PC-9 (cell line): ENCODE data around the gene TTC17.

Experiments used
- EZH2 ChIP-seq: fragments of 200-600 bp; sonication (generic); IDR thresholded peaks from 2 replicates; pipeline ENCODE4 v1.8.0; 2017; ENCODE audit warnings: antibody characterized with exemption, low read depth
- TF ChIP-seq, protein P1 (sequence below): fragments of 200-600 bp; sonication (generic); conservative IDR thresholded peaks from 2 replicates; pipeline ENCODE4 v1.6.1; 2017; ENCODE audit warnings: mixed run types, antibody characterized with exemption, mild to moderate bottlenecking, moderate library complexity

- TF ChIP-seq, protein P1, sequence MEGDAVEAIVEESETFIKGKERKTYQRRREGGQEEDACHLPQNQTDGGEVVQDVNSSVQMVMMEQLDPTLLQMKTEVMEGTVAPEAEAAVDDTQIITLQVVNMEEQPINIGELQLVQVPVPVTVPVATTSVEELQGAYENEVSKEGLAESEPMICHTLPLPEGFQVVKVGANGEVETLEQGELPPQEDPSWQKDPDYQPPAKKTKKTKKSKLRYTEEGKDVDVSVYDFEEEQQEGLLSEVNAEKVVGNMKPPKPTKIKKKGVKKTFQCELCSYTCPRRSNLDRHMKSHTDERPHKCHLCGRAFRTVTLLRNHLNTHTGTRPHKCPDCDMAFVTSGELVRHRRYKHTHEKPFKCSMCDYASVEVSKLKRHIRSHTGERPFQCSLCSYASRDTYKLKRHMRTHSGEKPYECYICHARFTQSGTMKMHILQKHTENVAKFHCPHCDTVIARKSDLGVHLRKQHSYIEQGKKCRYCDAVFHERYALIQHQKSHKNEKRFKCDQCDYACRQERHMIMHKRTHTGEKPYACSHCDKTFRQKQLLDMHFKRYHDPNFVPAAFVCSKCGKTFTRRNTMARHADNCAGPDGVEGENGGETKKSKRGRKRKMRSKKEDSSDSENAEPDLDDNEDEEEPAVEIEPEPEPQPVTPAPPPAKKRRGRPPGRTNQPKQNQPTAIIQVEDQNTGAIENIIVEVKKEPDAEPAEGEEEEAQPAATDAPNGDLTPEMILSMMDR = no peak
- no peak for TF ChIP-seq EZH2
These were observed 159.9 kb downstream of the TTC17 start for GRCh38 chr11:43518408-43519160.
